HUES64 (cell line): ENCODE results near the gene VAMP2.

Experiments
- H3K27ac ChIP-seq: 2 replicates; pipeline ENCODE4 v1.7.0; 2013; ENCODE audit warnings: low read depth, low read length, inconsistent platforms
- H3K27me3 ChIP-seq: 2 replicates; pipeline ENCODE4 v1.6.1; 2013; ENCODE audit warnings: mild to moderate bottlenecking, low read length; ENCODE audit not compliant: insufficient read depth
- H3K36me3 ChIP-seq: 2 replicates; pipeline ENCODE4 v1.6.1; 2013; ENCODE audit warnings: mild to moderate bottlenecking, low read length; ENCODE audit not compliant: insufficient read depth
- H3K4me1 ChIP-seq: 2 replicates; pipeline ENCODE4 v1.6.1; 2013; ENCODE audit warnings: mild to moderate bottlenecking, low read length, moderate library complexity; ENCODE audit not compliant: insufficient read depth
- H3K4me3 ChIP-seq: 2 replicates; pipeline ENCODE4 v1.5.1; 2013; ENCODE audit warnings: mild to moderate bottlenecking, low read length, moderate library complexity
- H3K9ac ChIP-seq: 2 replicates; pipeline ENCODE4 v1.6.1; 2013; ENCODE audit warnings: mild to moderate bottlenecking, low read depth, low read length
- H3K9me3 ChIP-seq: 2 replicates; pipeline ENCODE4 v1.6.1; 2013; ENCODE audit warnings: low read depth, low read length; ENCODE audit not compliant: insufficient read depth
- WGBS: fragments of 150-250, 120-280 bp; methylation state at CpG from one replicate; pipeline ENCODE4 v1.1.7; 2013; ENCODE audit warnings: missing lambda C conversion rate; 5-methylcytosine and 5-hydroxymethylcytosine counted together

The VAMP2 gene

DNA sequence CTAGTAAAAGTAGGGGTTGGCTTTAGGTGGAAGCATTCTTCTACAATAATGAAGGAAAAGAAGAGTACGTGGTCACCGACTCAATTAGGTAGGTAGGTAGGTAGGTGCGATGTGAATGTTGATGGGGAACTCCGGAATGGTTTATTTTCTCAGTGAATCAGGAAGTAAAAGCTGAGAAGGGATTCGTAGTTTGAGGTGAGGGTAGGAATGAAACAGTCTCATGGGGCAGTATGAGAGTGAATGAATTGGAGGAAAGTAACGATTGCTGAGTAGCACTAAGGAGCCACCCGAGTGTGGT, 24.4 kb downstream of the VAMP2 start:
- Histone ChIP-seq H3K4me1 (peaks cover 5% of the 10 kb centered on the region), H3K27me3 (peaks cover 12% of the 10 kb centered on the region)
- 1% methylated on average over 7 of the region's 7 CpGs for WGBS

DNA sequence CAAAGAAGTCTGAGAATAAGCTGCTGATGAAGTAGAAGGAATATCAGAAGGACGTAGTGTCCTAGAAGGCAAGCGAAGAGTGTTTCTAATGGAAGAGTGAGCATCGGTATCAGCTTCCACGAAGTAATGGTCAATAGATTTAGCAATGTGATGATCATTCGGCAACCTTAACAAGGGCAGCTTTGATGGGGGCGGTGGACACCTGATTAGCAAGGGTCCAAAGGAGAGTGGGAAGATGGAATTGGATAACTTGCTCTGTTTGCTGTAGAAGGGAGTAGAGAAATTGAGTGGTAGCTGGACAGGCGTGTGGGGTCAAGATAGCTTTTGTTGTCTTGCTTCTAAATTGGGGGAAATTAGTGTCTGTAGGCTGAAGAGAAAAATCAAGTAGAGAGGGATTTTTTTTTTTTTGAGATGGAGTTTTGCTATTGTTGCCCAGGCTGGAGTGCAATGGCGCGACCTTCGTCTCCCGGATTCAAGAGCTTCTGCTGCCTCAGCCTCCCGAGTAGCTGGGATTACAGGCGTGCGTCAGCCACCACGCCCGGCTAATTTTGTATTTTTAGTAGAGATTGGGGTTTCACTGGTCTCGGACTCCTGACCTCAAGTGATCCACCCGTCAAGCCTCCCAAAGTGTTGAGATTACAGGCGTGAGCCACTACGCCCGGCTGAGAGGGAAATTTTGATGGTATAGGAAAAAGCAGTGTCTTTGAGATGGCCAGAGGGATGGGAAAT, 24.9 kb downstream of the VAMP2 start:
- 26% methylated on average over 21 of the region's 21 CpGs for WGBS
- peaks cover 25% of the 10 kb centered on the region for H3K36me3 ChIP-seq
- H3K27me3 ChIP-seq, result peaks cover 12% of the 10 kb centered on the region
- peak overlapping the region; percentile 67 for H3K4me3 ChIP-seq
- H3K9ac ChIP-seq, result peak overlapping the region; percentile 59
- H3K4me1 ChIP-seq, result peaks cover 8% of the 10 kb centered on the region
- no peak overlapping the region for H3K27ac ChIP-seq
- H3K9me3 ChIP-seq, result no peaks in the 10 kb centered on the region

More for the DNA sequence above, 24.4 kb downstream of the VAMP2 start:
- H3K36me3 ChIP-seq, result peaks cover 27% of the 10 kb centered on the region
- H3K4me3 ChIP-seq, result peak overlapping the region; percentile 67
- peak overlapping the region; percentile 59 for H3K9ac ChIP-seq
- H3K9me3 ChIP-seq, result no peaks in the 10 kb centered on the region
- H3K27ac ChIP-seq, result no peak overlapping the region

DNA sequence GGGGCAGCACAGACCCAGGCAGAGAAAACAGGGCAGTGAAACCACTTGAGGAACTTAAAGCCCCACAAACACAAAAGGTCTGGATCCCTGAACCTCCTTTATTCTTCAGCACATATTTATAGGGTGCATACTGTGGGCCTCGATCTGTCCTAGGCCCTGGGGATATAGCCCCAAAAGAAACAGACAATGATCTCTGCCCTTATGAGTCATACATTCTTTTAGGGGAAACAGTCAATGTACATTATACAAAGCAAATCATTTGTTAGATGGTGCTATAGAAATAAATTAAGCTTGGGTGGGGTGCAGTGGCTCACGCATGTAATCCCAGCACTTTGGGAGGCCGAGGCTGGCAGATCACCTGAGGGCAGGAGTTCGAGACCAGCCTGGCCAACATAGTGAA, 28.8 kb downstream of the VAMP2 start:
- 90% methylated on average over 4 of the region's 4 CpGs for WGBS
- peaks cover 32% of the 10 kb centered on the region for H3K27me3 ChIP-seq
- no peak overlapping the region for H3K9ac ChIP-seq
- H3K27ac ChIP-seq, result no peak overlapping the region
- no peaks in the 10 kb centered on the region for H3K36me3 ChIP-seq
- peak overlapping the region; percentile 9; the same call in 1 of the 2 replicates for H3K4me3 ChIP-seq
- no peaks in the 10 kb centered on the region for H3K9me3 ChIP-seq
- peaks cover 8% of the 10 kb centered on the region for H3K4me1 ChIP-seq

DNA sequence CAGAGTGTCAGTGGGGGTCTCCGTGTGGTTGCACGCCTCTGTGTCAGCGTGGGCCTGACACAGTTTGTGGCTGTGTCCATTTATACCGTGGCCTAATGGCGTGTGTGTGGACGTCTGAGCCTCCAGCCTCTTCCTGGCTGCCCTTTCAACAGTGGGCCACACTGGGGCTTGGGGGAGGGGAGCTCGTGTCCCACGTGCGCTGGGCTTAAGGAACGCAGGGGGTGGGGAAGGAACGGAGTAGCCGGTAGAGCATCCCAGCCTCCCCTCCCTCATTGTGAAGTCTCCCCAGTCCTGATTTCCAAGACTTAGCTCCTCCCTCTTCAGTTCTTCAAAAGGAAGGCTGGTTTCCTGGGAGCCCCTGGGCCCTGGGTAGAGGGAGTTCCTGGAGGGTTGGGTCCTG, 29.3 kb downstream of the VAMP2 start:
- 46% methylated on average over 10 of the region's 12 CpGs for WGBS
- Histone ChIP-seq H3K9me3 (no peaks in the 10 kb centered on the region), H3K36me3 (no peaks in the 10 kb centered on the region), H3K4me3 (peak overlapping the region; percentile 9; the same call in 1 of the 2 replicates), H3K4me1 (peaks cover 8% of the 10 kb centered on the region), H3K9ac (no peak overlapping the region), H3K27me3 (peaks cover 38% of the 10 kb centered on the region), H3K27ac (no peak overlapping the region)

DNA sequence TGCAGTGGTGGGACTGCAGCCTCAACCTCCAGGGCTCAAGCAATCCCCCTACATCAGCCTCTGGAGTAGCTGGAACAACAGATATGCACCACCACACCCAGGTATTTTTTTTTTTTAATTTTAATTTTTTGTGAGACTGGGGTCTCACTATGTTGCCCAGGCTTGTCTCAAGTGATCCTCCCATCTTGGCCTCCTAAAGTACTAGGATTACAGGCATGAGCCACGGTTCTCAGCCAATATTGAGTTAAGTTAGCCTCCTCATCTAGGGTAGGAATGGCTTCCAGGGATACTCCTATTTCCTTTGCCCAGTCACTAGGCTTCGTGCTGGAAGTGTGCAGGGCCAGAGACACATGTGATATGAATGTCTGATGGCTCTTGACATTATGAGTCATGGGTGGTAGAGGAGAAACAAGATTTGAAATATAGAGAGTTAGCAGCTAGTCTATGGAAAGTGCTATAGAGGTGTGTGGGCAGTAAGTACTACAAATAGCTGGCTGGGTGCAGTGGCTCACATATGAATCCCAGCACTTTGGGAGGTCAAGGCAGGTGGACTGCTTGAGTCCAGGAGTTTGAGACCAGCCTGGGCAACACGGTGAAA, 30.8 kb downstream of the VAMP2 start:
- WGBS, result 89% methylated on average over 3 of the region's 3 CpGs
- H3K4me1 ChIP-seq, result peaks cover 12% of the 10 kb centered on the region
- H3K4me3 ChIP-seq, result no peak overlapping the region
- no peaks in the 10 kb centered on the region for H3K9me3 ChIP-seq
- no peak overlapping the region for H3K9ac ChIP-seq
- H3K36me3 ChIP-seq, result no peaks in the 10 kb centered on the region
- no peak overlapping the region for H3K27ac ChIP-seq
- peaks cover 46% of the 10 kb centered on the region for H3K27me3 ChIP-seq

DNA sequence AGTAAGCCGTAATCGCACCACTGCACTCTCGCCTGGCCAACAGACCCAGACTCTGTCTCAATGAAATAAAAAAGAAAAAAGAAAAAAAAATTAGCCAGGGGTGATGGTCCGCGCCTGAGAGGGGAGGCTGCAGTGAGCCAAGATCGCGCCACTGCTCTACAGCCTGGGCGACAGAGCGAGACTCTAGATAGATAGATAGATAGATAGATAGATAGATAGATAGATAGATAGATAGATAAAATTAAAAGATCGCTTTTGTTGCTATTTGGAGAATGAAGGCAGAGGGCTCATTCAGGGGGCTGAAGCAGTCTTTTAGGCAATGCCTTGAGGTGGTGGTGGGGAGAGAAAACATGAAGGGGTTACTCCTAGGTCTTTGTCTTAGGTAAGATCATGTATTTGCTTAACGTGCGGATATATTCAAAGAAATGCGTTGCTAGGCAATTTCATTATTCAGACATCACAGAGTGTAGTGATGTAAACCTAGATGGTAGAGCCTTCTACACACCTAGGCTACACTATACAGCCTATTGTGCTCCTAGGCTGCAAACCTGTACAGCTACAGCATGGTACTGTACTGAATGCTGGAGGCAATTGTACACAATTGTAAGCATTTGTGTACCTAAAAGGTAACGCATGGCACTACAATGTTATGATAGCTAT, 34.5 kb downstream of the VAMP2 start:
- H3K27ac ChIP-seq, result no peak overlapping the region
- H3K4me3 ChIP-seq, result no peak overlapping the region
- H3K4me1 ChIP-seq, result peaks cover 15% of the 10 kb centered on the region
- H3K27me3 ChIP-seq, result peaks cover 73% of the 10 kb centered on the region
- H3K9ac ChIP-seq, result no peak overlapping the region
- no peaks in the 10 kb centered on the region for H3K9me3 ChIP-seq
- no peaks in the 10 kb centered on the region for H3K36me3 ChIP-seq
- 87% methylated on average over 14 of the region's 14 CpGs for WGBS

DNA sequence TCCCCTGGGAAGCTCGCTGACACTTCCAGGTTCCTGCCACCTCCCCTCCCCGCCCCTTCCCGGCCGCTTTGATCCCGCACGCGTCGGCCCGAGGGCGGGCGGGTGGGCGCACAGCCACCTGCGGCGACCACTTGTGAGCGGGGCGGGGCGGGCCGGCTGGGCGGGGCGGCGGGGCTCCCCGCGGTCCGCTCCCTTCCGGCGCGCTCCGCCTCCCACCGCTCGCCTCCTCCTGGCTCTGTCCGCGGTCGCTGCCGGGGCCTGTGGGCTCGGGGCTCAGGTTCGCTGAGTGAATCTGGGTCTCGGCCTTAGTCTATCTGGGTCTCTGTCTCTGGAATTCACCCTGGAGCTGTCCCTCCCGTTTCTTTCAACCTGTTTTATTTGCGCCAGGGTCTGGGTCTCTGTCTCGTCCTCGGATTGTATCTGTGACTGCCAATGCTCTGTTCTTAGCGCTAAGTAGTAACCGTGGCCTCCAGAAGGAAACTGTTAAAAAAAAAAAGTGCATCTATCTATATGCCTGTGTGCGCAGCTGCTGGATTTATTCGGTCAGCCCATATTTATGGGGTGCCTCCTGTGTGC, 36.2 kb downstream of the VAMP2 start:
- H3K4me3 ChIP-seq, result peak overlapping the region; percentile 76
- WGBS, result under 1% methylated on average over 45 of the region's 45 CpGs
- H3K36me3 ChIP-seq, result no peaks in the 10 kb centered on the region
- H3K27ac ChIP-seq, result no peak overlapping the region
- no peaks in the 10 kb centered on the region for H3K9me3 ChIP-seq
- peaks cover 13% of the 10 kb centered on the region for H3K4me1 ChIP-seq
- H3K27me3 ChIP-seq, result peaks cover 88% of the 10 kb centered on the region
- no peak overlapping the region for H3K9ac ChIP-seq

DNA sequence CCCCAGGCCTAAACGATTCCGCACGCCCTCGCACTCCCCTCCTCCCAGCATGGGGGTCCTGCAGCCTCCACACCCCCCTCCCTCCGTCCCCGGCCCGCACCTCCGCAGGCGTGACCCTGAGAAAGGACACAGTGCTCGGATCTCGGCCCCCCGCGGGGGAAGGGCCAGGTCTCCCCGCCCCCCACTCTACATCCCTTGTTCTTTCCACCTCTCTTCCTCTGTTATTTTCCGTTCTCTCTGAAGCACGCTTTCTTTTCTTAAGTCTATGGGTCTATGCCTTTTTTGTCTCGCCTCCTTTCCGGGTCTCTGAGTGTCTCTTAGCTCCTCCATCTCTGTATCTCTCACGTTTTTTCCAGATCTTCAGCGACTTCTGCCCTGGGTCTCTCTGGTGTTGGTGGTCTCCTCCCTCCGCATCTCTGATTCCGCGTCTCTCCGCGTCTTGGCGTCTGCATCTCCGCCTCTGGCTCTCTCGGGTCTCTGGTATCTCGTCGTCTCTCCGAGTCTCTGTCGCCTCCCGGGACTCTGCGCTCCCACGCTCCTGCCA, 36.7 kb downstream of the VAMP2 start:
- Histone ChIP-seq H3K27me3 (peaks cover 85% of the 10 kb centered on the region), H3K27ac (no peak overlapping the region), H3K9me3 (no peaks in the 10 kb centered on the region), H3K4me1 (peaks cover 13% of the 10 kb centered on the region), H3K4me3 (peak overlapping the region; percentile 76), H3K9ac (no peak overlapping the region), H3K36me3 (no peaks in the 10 kb centered on the region)
- WGBS, result under 1% methylated on average over 35 of the region's 35 CpGs

DNA sequence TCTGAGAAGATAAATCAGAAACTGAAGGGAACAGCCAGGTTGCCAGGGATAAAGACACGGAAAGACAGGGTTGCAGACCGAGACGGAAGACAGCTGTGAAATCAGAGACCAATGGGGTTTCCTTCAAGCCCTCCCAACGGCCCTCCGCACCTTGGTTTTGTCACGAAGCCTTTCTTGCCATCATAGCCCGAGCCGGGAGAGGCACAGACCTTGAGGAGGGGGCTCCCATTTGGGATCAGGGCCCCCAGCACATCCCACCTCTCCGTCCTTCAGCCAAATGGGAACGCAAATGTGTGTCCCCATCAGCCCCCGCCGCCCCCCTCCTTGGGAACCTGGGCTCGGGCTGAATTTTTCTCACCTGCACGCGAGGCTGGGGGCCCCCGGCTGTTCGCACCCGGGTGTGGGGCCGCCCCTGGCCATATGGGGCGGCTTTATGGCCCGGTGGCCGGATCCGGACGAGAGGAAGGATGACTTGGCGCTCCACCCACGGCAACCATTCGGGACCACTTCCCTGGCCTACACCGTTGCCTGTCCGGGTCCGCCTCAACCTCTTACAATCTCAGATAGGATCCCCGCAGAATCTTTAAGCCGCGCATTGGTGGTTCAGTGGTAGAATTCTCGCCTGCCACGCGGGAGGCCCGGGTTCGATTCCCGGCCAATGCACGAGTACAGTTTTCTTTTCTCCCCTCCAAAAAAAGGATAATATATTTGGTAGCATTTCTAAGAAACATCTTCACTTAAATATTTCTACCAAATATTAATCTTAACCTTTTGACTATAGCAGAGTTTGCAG, 37.4 kb downstream of the VAMP2 start:
- H3K27ac ChIP-seq, result no peak overlapping the region
- no peaks in the 10 kb centered on the region for H3K36me3 ChIP-seq
- no peaks in the 10 kb centered on the region for H3K9me3 ChIP-seq
- H3K4me3 ChIP-seq, result peak overlapping the region; percentile 76
- peaks cover 83% of the 10 kb centered on the region for H3K27me3 ChIP-seq
- no peak overlapping the region for H3K9ac ChIP-seq
- H3K4me1 ChIP-seq, result peaks cover 13% of the 10 kb centered on the region
- under 1% methylated on average over 40 of the region's 40 CpGs for WGBS

DNA sequence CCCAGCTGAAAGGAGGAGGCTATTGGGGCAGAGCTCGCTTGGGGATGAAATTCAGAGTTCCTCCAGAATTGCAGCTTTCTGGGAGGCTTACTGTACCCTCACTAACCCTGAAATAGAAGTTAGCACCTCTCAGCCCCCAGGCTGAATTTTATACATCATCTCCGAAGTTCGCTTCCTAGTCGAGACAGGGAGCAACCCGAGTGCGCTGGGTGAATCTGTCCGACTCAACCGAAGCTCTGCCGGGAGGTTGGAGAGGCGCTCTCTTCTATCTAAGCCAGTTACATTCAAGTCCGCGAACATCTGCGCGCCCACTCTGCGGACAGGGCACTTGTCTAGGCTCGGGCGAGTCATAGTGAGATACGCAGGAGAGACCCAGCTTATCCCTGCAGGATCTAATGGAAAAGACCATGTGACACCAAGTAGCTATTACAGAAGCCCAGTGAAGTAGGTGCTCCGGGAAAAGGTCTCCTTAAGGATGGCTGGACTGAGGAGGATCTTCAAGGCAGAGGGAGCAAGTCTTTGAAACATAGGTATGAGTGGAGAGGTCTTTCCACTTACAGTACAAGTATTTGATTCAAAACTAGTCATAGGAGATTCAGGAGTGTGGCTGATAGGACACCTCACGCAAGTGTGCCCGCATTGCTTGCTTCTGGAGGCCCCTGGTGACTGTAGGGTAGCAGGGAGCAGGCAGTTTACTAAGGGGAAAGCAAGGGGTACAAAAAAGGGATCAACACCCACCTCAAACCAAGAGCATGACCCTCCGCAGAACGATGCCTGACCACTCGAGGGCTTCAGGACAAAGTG, 38.2 kb downstream of the VAMP2 start:
- Histone ChIP-seq H3K36me3 (no peaks in the 10 kb centered on the region), H3K9me3 (no peaks in the 10 kb centered on the region), H3K27ac (no peak overlapping the region), H3K27me3 (peaks cover 75% of the 10 kb centered on the region), H3K4me3 (peak overlapping the region; percentile 76), H3K9ac (no peak overlapping the region), H3K4me1 (peaks cover 16% of the 10 kb centered on the region)
- 1% methylated on average over 24 of the region's 24 CpGs for WGBS
